GM13976 (cell line): Measurements from ENCODE around the gene DNM1L.
"Not testable (repeated sequence)": the region's sequence is repeated elsewhere in the genome, so short reads cannot be mapped to it uniquely, and the experiment has no call there.

Source experiments
- DNase-seq: peaks from one replicate; pipeline ENCODE4 v3.0.0; 2012; ENCODE audit warnings: low spot score
- in situ Hi-C: fragments of 300-500 bp; cut with MboI; formaldehyde crosslinking; loops from one replicate; pipeline ENCODE4 v1.12.0; 2022; ENCODE audit warnings: low sequenced_read_pairs, mixed read lengths, inconsistent platforms; ENCODE audit not compliant: unreplicated experiment
- TF ChIP-seq, protein P1 (sequence below): IDR thresholded peaks from 2 replicates; pipeline ENCODE4 v1.5.1; 2012; ENCODE audit warnings: borderline replicate concordance, mild to moderate bottlenecking; ENCODE audit not compliant: insufficient read depth; ENCODE audit errors: extremely low read depth, missing control alignments, control extremely low read depth

Gene DNM1L

DNA sequence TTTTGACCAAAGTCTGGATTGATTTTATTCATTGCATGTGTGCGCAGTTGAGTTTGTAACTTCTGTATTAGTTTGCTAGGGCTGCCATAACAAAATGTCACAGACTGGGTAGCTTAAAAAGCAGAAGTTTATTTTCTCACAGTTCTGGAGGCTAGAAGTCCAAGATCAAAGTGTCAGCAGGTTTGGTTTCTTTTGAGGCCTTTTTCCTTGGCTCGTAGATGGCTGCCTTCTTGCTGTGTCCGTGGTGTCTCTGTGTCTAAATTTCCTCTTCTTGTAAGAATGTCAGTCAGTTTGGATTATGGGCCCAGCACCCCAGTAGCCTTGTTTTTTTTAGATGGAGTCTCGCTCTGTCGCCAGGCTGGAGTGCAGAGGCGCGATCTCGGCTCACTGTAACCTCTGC is 11.8 kb downstream of the DNM1L start:
- in situ Hi-C loops = no loop called here
- no peak for DNase-seq
- TF ChIP-seq, protein P1, sequence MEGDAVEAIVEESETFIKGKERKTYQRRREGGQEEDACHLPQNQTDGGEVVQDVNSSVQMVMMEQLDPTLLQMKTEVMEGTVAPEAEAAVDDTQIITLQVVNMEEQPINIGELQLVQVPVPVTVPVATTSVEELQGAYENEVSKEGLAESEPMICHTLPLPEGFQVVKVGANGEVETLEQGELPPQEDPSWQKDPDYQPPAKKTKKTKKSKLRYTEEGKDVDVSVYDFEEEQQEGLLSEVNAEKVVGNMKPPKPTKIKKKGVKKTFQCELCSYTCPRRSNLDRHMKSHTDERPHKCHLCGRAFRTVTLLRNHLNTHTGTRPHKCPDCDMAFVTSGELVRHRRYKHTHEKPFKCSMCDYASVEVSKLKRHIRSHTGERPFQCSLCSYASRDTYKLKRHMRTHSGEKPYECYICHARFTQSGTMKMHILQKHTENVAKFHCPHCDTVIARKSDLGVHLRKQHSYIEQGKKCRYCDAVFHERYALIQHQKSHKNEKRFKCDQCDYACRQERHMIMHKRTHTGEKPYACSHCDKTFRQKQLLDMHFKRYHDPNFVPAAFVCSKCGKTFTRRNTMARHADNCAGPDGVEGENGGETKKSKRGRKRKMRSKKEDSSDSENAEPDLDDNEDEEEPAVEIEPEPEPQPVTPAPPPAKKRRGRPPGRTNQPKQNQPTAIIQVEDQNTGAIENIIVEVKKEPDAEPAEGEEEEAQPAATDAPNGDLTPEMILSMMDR = no peak

DNA sequence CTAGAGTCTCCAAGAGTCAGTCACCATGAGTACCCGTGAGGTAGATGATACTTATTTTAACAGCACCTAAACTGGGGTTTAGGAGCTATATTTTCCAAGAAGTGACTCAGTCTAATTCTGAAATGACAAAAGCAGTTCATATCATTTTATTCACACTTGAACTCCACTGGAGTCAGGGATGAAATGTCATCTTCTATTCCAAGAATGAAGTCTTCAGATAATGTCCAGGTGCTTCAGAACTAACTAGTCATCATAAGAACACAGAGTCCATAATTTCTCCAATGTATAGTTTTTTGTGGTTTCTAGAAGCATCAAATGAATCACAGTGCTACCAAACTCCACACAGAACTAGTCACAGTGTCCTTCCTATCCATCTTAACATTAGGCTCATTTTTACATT is 13.3 kb downstream of the DNM1L start:
- in situ Hi-C loops = no loop called here
- DNase-seq = no peak
- TF ChIP-seq, protein P1 = no peak

DNA sequence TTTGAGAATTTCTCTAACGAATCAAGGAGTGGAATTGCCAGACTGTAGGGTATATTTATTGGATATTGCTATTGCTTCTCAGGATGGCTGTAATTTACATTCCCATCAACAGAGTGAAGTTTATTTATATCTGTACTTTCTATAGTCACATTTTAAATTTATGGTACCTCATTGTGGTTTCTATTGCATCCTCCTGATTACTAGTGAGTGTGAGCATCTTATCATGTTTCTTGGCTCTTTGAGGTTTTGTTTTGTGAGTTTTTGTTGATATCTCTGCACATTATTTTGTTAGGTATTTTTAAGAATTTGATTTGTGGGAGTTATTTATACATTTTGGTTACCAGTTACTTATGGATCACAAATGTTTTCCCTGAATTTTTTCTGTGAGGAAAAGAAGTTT is 13.9 kb downstream of the DNM1L start:
- in situ Hi-C loops = no loop called here
- TF ChIP-seq, protein P1 = no peak
- DNase-seq = no peak

DNA sequence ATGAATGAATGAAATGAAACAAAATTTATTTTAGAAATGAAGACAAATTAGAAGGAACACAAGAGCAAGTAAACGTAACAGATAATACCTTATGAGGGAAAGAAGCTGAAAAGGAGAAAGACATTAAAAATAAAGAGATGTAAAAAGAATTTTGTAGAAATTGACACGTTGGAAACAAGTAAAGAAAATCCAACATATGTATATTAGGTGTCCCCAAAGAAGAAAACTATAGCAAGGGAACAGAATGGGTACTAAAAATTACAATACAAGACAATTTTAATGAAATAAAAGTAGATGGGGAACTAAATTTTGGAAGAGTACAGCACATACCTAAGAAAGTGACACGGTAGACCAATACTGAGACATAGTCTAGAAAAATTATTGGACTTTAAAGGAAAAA is 16.7 kb downstream of the DNM1L start:
- DNase-seq = no peak
- in situ Hi-C loops = no loop called here
- TF ChIP-seq, protein P1 = no peak

DNA sequence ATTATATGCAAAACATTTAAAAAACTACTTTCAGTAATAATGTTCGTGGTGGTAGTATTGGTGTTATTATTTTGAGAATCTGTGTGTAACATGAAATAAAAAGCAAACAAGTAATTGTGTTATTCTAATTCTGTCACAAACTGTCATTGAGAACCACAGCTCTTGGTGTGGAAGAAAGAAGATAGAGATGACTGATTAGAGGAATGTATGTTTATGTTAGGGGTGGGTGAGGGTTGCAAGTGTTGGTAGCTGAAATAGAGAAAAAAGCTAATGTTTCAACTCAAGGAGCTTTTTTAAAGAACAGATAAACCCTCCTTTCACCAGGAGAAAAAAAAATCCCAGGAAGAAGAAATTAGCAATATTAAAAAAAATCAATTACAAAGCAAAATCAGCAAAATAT is 18.3 kb downstream of the DNM1L start:
- no peak for DNase-seq
- TF ChIP-seq, protein P1 = no peak
- in situ Hi-C loops = no loop called here

DNA sequence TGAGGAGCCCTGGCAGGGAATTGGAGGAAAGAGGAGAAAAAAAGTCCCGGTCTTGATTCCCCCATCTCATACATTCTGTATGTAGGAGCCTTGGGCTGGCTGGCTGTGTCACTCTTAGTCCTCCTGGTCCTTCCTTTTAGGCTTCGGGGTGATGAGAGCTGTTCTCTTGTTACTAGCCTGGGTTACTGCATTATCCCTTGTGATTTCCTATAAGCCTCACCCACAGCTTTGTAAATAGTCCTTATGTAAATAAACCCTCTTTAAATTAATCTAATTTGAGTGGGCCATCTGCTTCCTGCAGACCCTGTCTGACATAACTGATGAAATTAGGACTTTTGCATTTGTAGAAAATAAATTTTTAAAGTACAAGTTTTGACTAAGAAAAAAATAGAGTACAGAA is 19.2 kb downstream of the DNM1L start:
- no peak for DNase-seq
- TF ChIP-seq, protein P1 = no peak
- in situ Hi-C loops = no loop called here

DNA sequence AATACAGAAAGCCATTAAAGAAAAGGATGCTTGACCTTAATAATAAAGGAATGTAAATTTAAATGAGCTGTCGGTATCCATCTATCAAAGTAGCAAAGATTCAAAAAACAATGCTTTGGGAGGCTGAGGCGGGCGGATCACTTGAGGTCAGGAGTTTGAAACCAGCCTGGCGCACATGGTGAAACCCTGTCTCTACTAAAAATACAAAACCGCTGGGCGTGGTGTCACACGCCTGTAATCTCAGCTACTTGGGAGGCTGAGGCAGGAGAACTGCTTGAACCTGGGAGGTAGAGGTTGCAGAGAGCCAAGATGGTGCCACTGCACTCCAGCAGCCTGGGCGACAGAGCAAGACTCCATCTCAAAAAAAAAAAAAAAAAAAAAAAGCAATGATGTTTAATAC is 20.3 kb downstream of the DNM1L start:
- DNase-seq, in situ Hi-C loops: not testable (repeated sequence)
